Suprapubic skin (tissue), 4 donors: Measurements from ENCODE around the gene MBD4. TPM values are rescaled to one million over a fixed set of nuclear protein-coding genes. Genes with fewer than 3 reads are reported as not detected.

Experiments used
- DNase-seq, 2 donors: peaks; one replicate each; pipeline ENCODE4 v3.0.0-alpha.2; 2019; ENCODE audit warnings: low spot score in 2 of 2
- H3K27ac ChIP-seq: fragments of 200-600 bp; sonication (generic); one replicate; pipeline ENCODE4 v1.5.1; 2019
- H3K27me3 ChIP-seq: fragments of 200-600 bp; sonication (generic); one replicate; pipeline ENCODE4 v1.5.1; 2019
- H3K36me3 ChIP-seq: fragments of 200-600 bp; sonication (generic); one replicate; pipeline ENCODE4 v1.5.1; 2019
- H3K4me1 ChIP-seq: fragments of 200-600 bp; sonication (generic); one replicate; pipeline ENCODE4 v1.5.1; 2019
- H3K4me3 ChIP-seq: fragments of 200-600 bp; sonication (generic); one replicate; pipeline ENCODE4 v1.5.1; 2019; ENCODE audit warnings: mild to moderate bottlenecking
- H3K9me3 ChIP-seq: fragments of 200-600 bp; sonication (generic); one replicate; pipeline ENCODE4 v1.5.1; 2019
- EP300 ChIP-seq: sonication (generic); formaldehyde crosslinking; IDR thresholded peaks from one replicate; pipeline ENCODE4 v1.6.1; 2017; ENCODE audit warnings: antibody characterized with exemption
- POLR2A ChIP-seq, 2 donors: fragments of 450-650 bp; IDR thresholded peaks; one replicate each; pipeline ENCODE4 v1.6.1; 2017; ENCODE audit warnings: antibody characterized with exemption in 2 of 2, mild to moderate bottlenecking in 2 of 2, moderate library complexity in 2 of 2
- POLR2AphosphoS5 ChIP-seq, 3 donors: sonication (generic); formaldehyde crosslinking; IDR thresholded peaks; one replicate each; pipeline ENCODE4 v1.6.1; 2017; ENCODE audit warnings: antibody characterized with exemption in 3 of 3
- WGBS: methylation state at CpG from one replicate; pipeline ENCODE4 v1.1.5; 2018; 5-methylcytosine and 5-hydroxymethylcytosine counted together
- total RNA-seq, 4 donors: library from RNA; depleted of rRNA; stranded (reverse); fragments of >200 nt; gene quantifications; one replicate each; pipeline ENCODE4 v1.1.0, GENCODE V29; 2016
- TF ChIP-seq, protein P1 (sequence below), 2 donors: fragments of 200-600 bp in 1 of 2; fragments of 450-650 bp in 1 of 2; sonication (generic) in 1 of 2; IDR thresholded peaks; one replicate each; pipeline ENCODE4 v1.5.1; 2016 to 2019; ENCODE audit warnings: antibody characterized with exemption in 2 of 2, mild to moderate bottlenecking in 1 of 2, moderate library complexity in 1 of 2

The MBD4 gene
- total RNA-seq, 4 donors from 2014 or later, result 14.8 to 42.5 (median 24.0) TPM

DNA sequence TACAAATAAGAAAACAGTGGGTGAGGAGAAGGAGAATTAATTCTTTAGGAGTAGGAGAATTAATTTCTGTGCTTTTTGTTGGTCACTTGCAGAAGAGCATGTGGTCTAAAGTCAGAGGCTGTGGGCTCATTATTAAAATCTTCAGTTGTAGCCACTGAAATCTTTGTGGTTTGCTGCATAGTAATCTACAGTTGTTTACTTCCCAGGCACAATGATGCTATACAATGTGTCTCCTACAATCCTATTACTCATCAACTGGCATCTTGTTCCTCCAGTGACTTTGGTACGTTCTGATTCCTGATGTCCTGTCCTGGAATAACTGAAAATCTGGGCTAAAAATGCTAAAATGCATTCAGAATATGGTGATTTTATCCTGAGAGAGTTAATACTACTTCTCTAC, 21.3 kb upstream of the MBD4 start:
- 96% methylated on average over 1 of the region's 1 CpG for WGBS
- Histone ChIP-seq H3K27me3 (no peaks in the 10 kb centered on the region), H3K27ac (no peak overlapping the region), H3K36me3 (peaks cover 50% of the 10 kb centered on the region), H3K4me1 (no peaks in the 10 kb centered on the region), H3K9me3 (no peaks in the 10 kb centered on the region), H3K4me3 (no peak overlapping the region)
- DNase-seq, result no peak
- TF ChIP-seq EP300, result no peak
- TF ChIP-seq POLR2A (IDR thresholded peaks at IDR 0.05), result no peak
- TF ChIP-seq, protein P1, sequence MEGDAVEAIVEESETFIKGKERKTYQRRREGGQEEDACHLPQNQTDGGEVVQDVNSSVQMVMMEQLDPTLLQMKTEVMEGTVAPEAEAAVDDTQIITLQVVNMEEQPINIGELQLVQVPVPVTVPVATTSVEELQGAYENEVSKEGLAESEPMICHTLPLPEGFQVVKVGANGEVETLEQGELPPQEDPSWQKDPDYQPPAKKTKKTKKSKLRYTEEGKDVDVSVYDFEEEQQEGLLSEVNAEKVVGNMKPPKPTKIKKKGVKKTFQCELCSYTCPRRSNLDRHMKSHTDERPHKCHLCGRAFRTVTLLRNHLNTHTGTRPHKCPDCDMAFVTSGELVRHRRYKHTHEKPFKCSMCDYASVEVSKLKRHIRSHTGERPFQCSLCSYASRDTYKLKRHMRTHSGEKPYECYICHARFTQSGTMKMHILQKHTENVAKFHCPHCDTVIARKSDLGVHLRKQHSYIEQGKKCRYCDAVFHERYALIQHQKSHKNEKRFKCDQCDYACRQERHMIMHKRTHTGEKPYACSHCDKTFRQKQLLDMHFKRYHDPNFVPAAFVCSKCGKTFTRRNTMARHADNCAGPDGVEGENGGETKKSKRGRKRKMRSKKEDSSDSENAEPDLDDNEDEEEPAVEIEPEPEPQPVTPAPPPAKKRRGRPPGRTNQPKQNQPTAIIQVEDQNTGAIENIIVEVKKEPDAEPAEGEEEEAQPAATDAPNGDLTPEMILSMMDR (IDR thresholded peaks at IDR 0.05), result no peak
- TF ChIP-seq POLR2AphosphoS5 (IDR thresholded peaks at IDR 0.05), result no peak

DNA sequence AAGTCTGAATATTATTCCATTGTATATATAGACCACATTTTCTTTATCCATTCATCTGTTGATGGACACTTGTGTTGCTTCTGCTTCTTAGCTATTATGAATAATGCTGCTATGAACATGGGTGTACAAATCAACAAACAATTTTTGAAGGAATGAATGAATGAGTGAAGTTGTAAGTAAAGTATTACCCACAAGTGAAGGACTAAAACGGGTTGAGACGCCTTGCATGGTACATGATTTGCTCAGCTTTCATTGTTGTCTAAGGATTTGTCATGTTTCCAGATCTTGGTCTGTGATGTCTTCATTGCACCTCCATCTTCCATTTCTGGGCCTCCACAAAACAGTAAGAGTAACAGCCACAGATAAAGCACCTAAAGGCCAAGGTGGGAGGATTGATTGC, 20.8 kb upstream of the MBD4 start:
- Histone ChIP-seq H3K27me3 (no peaks in the 10 kb centered on the region), H3K4me3 (no peak overlapping the region), H3K9me3 (no peaks in the 10 kb centered on the region), H3K36me3 (peaks cover 53% of the 10 kb centered on the region), H3K27ac (no peak overlapping the region), H3K4me1 (no peaks in the 10 kb centered on the region)
- no peak for DNase-seq
- TF ChIP-seq POLR2A (IDR thresholded peaks at IDR 0.05), result no peak
- whole genome bisulfite sequencing, result 96% methylated on average over 2 of the region's 2 CpGs

DNA sequence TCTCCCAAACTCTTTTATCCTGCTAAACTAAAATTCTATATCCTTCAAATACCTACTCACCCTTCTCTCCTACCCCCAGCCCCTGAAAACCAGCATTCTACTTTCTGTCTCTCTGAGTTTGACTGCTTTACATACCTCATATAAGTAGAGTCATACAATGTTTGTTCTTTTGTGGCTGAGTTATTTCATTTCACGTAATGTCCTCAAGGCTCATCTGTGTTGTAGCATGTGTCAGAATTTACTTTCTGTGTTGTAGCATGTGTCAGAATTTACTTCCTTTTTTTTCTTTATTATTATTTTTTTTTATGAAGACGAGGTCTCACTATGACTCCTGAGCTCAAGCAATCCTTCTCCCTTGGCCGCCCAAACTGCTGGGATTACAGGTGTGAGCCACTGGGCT, 20.4 kb upstream of the MBD4 start:
- 85% methylated on average over 3 of the region's 3 CpGs for WGBS
- no peaks in the 10 kb centered on the region for H3K27me3 ChIP-seq
- TF ChIP-seq POLR2AphosphoS5 (IDR thresholded peaks at IDR 0.05), result no peak
- no peak for TF ChIP-seq EP300
- TF ChIP-seq POLR2A (IDR thresholded peaks at IDR 0.05), result no peak
- TF ChIP-seq, protein P1 (IDR thresholded peaks at IDR 0.05), result no peak
- H3K27ac ChIP-seq, result no peak overlapping the region
- H3K36me3 ChIP-seq, result peaks cover 53% of the 10 kb centered on the region
- H3K4me3 ChIP-seq, result no peak overlapping the region
- H3K9me3 ChIP-seq, result no peaks in the 10 kb centered on the region
- H3K4me1 ChIP-seq, result no peaks in the 10 kb centered on the region
- DNase-seq, result no peak

DNA sequence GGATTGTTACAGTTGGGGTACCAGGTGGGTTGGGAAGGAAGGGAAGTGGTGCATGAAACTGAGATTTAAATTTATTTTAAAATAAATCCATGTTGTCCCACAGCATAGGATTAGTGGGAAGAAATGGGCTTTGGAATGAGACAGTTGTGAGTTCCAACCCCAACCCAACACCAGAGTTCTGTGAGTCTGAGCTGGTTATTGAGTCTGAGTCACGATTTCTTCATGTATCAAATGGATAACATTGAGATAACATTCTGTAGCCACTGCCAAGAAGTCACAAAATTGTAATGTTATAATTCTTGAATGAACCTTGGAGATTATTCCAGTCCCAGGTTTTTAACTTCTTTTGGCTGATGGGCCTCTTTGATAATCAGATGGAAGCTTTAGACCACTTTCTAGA, 14.0 kb upstream of the MBD4 start:
- TF ChIP-seq, protein P1 (IDR thresholded peaks at IDR 0.05), result no peak
- TF ChIP-seq POLR2AphosphoS5 (IDR thresholded peaks at IDR 0.05) (no peak), EP300 (no peak), POLR2A (IDR thresholded peaks at IDR 0.05) (no peak)
- Histone ChIP-seq H3K9me3 (no peaks in the 10 kb centered on the region), H3K27me3 (no peaks in the 10 kb centered on the region), H3K4me1 (no peaks in the 10 kb centered on the region), H3K27ac (no peak overlapping the region), H3K36me3 (peaks cover 37% of the 10 kb centered on the region), H3K4me3 (no peak overlapping the region)
- DNase-seq, result no peak
- WGBS, result 87% methylated on average over 1 of the region's 1 CpG

DNA sequence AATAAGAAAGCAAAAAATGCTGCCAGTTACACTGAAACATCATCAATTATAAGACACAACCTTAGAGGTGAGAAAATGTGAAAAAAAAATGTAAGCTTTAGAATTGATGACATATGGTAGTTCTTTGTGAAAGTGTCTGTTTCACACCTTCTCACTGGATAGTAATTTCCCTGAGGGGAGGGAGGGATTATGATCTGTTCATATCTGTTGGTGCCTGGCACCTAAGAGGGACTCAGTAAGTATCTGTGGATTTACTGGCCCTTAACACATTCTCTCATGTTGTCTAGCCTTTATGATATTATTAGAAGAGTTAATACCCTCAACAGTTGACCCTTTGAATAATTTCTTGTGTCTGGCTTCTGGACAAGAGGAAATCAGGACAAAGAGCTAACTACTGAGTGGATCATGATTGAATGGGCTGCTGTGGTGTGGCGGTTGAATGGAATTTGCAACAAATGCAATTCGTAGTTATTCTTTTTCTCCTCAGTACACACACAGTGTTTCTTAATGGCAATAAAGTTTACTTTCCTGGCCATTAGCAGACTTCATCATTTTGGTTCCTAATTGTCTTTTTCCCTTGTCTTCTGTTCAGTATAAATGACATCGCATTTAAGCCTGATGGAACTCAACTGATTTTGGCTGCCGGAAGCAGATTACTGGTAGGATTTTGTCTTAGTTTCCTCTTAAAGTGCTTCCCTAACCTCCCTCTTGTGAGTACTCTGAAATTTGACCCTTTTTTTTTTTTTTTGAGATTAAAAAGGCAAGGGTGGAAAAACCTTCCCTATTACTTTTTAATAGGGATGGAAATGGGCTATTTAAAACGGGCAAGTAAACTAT, 9.7 kb upstream of the MBD4 start:
- Histone ChIP-seq H3K27me3 (no peaks in the 10 kb centered on the region), H3K4me3 (no peak overlapping the region), H3K36me3 (peaks cover 18% of the 10 kb centered on the region), H3K4me1 (no peaks in the 10 kb centered on the region), H3K9me3 (no peaks in the 10 kb centered on the region), H3K27ac (no peak overlapping the region)
- no peak for DNase-seq
- TF ChIP-seq, protein P1 (IDR thresholded peaks at IDR 0.05), result no peak
- no peak for TF ChIP-seq POLR2A (IDR thresholded peaks at IDR 0.05)
- TF ChIP-seq POLR2AphosphoS5 (IDR thresholded peaks at IDR 0.05), result no peak
- no peak for TF ChIP-seq EP300
- 76% methylated on average over 5 of the region's 5 CpGs for WGBS
